Erythroblast (primary cell): ENCODE data around the gene FNDC5.

Experiments
- GATA1 ChIP-seq: IDR thresholded peaks from 2 replicates; pipeline ENCODE4 v1.6.1; 2011; ENCODE audit warnings: low read depth, mild to moderate bottlenecking, control low read depth, low read length, moderate library complexity
- POLR2A ChIP-seq: IDR thresholded peaks from 2 replicates; pipeline ENCODE4 v1.6.1; 2011; ENCODE audit warnings: mild to moderate bottlenecking, low read length

DNA sequence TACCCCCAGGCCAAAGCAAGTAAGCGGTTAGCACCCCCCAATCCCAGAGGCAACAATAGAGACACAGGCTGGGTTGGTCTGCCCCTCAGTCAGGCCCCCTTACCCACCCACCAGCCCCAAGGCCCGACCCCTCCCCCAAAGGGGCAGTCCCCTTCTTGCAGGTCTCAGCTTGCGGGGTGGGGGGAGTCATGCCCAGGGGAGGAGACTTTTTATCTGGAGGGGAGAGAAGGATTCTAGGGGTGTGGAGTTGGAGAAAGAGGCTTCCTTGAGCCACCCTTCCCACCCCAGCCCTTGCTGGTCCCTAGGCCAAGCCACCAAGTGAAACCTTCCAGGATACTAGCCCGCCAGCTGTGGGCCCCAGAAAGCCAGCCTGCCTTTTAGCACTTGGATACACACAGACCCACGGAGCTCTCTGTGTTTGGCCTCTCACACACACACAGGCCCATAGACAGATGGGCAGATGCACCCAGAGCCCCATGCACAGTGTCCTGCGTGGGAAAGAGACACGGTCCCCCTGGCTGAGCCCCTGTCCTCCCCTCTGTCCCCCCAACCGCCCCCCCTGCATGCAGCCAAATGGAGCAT, 23.4 kb upstream of the FNDC5 start:
- no peak for TF ChIP-seq POLR2A
- TF ChIP-seq GATA1 = no peak
